T-cell (primary cell): ENCODE results near the gene SPZ1. TPM values are rescaled to one million over a fixed set of nuclear protein-coding genes. Genes with fewer than 3 reads are reported as not detected.
"Not testable (repeated sequence)": the region's sequence is repeated elsewhere in the genome, so short reads cannot be mapped to it uniquely, and the experiment has no call there.

Source experiments
- ATAC-seq, 4 experiments: fragments of 200-7000 bp in 3 of 4; fragments of 150-1000 bp in 1 of 4; cut with Tn5 transposase; replicated peaks in 1 of 4; 1 replicate in 3 of 4; 2 replicates in 1 of 4; pipeline ENCODE4 v1.10.0; 2021; ENCODE audit warnings: moderate library complexity in 3 of 4, mild to moderate bottlenecking in 2 of 4, moderate number of reproducible peaks in 1 of 4
- CTCF ChIA-PET, 2 donors: fragments of 300-600 bp; sonication (Branson Sonifier 250); formaldehyde crosslinking; loops; one replicate each; lab custom pipeline; 2022; ENCODE audit warnings: antibody characterized with exemption in 2 of 2; lab: Charles Lee
- POLR2A ChIA-PET, 2 donors: fragments of 300-600 bp; sonication (Branson Sonifier 250); formaldehyde crosslinking; loops; one replicate each; lab custom pipeline; 2022; ENCODE audit warnings: antibody characterized with exemption in 2 of 2; lab: Charles Lee
- DNase-seq, 35 experiments: peaks; one replicate each; pipeline versions ENCODE4 v3.0.0 to v3.0.0-alpha.2; 2013 to 2023
- H3K27ac ChIP-seq: one replicate; pipeline ENCODE4 v1.5.1; 2013; ENCODE audit warnings: low read length
- H3K27me3 ChIP-seq, 2 experiments: replicated peaks in 1 of 2; 1 replicate in 1 of 2; 2 replicates in 1 of 2; pipeline versions ENCODE4 v1.6.1 to v1.7.0; 2013; ENCODE audit warnings: low read length in 1 of 2, mixed read lengths in 1 of 2; ENCODE audit not compliant: control insufficient read depth in 2 of 2, insufficient read depth in 2 of 2; ENCODE audit errors: extremely low read depth in 1 of 2
- H3K36me3 ChIP-seq, 2 donors: 1 replicate in 1 of 2; 2 replicates in 1 of 2; pipeline versions ENCODE4 v1.6.1 to v1.7.0; 2013; ENCODE audit warnings: low read length in 1 of 2; ENCODE audit not compliant: control insufficient read depth in 2 of 2, insufficient read depth in 1 of 2; ENCODE audit errors: extremely low read depth in 1 of 2
- H3K4me1 ChIP-seq, 2 experiments: 1 replicate in 1 of 2; 2 replicates in 1 of 2; pipeline versions ENCODE4 v1.6.1 to v1.7.0; 2013; ENCODE audit warnings: low read length in 2 of 2, mixed read lengths in 1 of 2; ENCODE audit not compliant: insufficient read depth in 2 of 2, control insufficient read depth in 1 of 2; ENCODE audit errors: extremely low read depth in 1 of 2
- H3K4me3 ChIP-seq, 2 donors: 1 replicate in 1 of 2; 2 replicates in 1 of 2; pipeline versions ENCODE4 v1.5.1 to v1.7.0; 2013; ENCODE audit warnings: mild to moderate bottlenecking in 2 of 2, low read length in 1 of 2, moderate library complexity in 1 of 2; ENCODE audit not compliant: control insufficient read depth in 1 of 2; ENCODE audit errors: extremely low read depth in 1 of 2
- H3K9me3 ChIP-seq: 2 replicates; pipeline ENCODE4 v1.7.0; 2013
- H3K27ac Mint-ChIP-seq, 2 donors: one replicate each; pipeline ENCODE4 v1.8.0; 2020 to 2021; ENCODE audit warnings: mild to moderate bottlenecking in 2 of 2, mixed read lengths in 2 of 2
- H3K27me3 Mint-ChIP-seq, 2 donors: one replicate each; pipeline ENCODE4 v1.8.0; 2021 to 2022; ENCODE audit warnings: mixed read lengths in 2 of 2
- H3K36me3 Mint-ChIP-seq: one replicate; pipeline ENCODE4 v1.8.0; 2021; ENCODE audit warnings: mixed read lengths
- H3K4me1 Mint-ChIP-seq, 3 donors: one replicate each; pipeline ENCODE4 v1.8.0; 2020 to 2022; ENCODE audit warnings: mixed read lengths in 3 of 3, mild to moderate bottlenecking in 1 of 3
- H3K4me3 Mint-ChIP-seq, 3 donors: one replicate each; pipeline ENCODE4 v1.8.0; 2020 to 2022; ENCODE audit warnings: mild to moderate bottlenecking in 3 of 3, mixed read lengths in 3 of 3, moderate library complexity in 3 of 3
- H3K9me3 Mint-ChIP-seq, 3 donors: one replicate each; pipeline ENCODE4 v1.8.0; 2020 to 2022; ENCODE audit warnings: mixed read lengths in 3 of 3
- WGBS: methylation state at CpG from one replicate; pipeline ENCODE4 v1.1.5; 2013; ENCODE audit warnings: missing lambda C conversion rate; ENCODE audit not compliant: insufficient coverage; 5-methylcytosine and 5-hydroxymethylcytosine counted together
- total RNA-seq, 35 experiments: library from RNA in 6 of 35; stranded (reverse) in 6 of 35; fragments of 120-200 nt in 1 of 35; gene quantifications; one replicate each; pipeline versions ENCODE4 v1.2.1 to v1.2.4 and lab custom pipeline; 2013 to 2026

The SPZ1 gene, protein sequence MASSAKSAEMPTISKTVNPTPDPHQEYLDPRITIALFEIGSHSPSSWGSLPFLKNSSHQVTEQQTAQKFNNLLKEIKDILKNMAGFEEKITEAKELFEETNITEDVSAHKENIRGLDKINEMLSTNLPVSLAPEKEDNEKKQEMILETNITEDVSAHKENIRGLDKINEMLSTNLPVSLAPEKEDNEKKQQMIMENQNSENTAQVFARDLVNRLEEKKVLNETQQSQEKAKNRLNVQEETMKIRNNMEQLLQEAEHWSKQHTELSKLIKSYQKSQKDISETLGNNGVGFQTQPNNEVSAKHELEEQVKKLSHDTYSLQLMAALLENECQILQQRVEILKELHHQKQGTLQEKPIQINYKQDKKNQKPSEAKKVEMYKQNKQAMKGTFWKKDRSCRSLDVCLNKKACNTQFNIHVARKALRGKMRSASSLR
- total RNA-seq: not detected
- total RNA-seq (2013): not detected
- total RNA-seq (lab: John Stamatoyannopoulos, UW): 0 to 0.07 (median 0) reads per million in 29 experiments

DNA sequence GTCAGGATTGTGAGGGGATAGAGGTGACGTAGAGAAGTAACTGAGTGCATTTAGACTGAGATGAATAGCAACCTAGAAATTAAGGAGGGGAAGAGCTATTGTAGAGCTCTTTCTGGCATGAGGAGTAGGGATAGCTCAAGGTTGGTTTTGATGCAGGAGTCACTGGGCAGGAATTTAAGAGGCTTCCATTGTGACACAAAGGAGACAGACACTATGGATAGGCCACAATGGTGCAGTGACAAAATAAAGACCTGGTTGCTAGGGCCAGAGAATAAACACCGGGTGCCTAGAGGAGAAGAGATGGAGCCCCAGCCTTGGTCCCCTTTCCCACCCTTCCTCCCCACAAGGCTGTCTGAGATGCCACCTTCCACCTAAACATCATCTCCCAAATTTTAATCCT, at the start of gene SPZ1:
TSS of gene SPZ1 (plus strand) at position 301 of the 400 bp plus-strand sequence. CDS start 214 bp downstream, outside the sequence.
- Histone ChIP-seq H3K27ac (no peak within 1 kb of the TSS), H3K4me1 (no peaks in the 10 kb centered on the region), H3K9me3 (no peaks in the 10 kb centered on the region), H3K36me3 (no peaks in the 10 kb centered on the region), H3K4me3 (no peak within 1 kb of the TSS), H3K27me3 (peaks cover 0 to 9% of the 10 kb centered on the region in 2 experiments)
- ChIA-PET POLR2A (no interaction called here), CTCF (no interaction called here)
- no peak within 1 kb of the TSS for H3K4me3 Mint-ChIP-seq
- H3K36me3 Mint-ChIP-seq: no peaks in the 10 kb centered on the region
- no peaks in the 10 kb centered on the region for H3K9me3 Mint-ChIP-seq
- peaks cover 15 to 27% of the 10 kb centered on the region in 2 donors for H3K27me3 Mint-ChIP-seq
- no peak within 1 kb of the TSS for H3K27ac Mint-ChIP-seq
- H3K4me1 Mint-ChIP-seq: no peaks in the 10 kb centered on the region
- DNase-seq: no peak
- no peak for ATAC-seq
- 65% methylated on average over 2 of the region's 2 CpGs for WGBS

GRCh38 chr5:80270543-80270942, 49.3 kb upstream of the SPZ1 start:
- not testable (repeated sequence) for H3K27me3 Mint-ChIP-seq, H3K9me3 ChIP-seq, H3K9me3 Mint-ChIP-seq, H3K36me3 ChIP-seq, H3K36me3 Mint-ChIP-seq, H3K4me3 ChIP-seq, H3K27me3 ChIP-seq, DNase-seq
- WGBS: no CpG with 5 or more reads among the region's 2 CpGs
- ATAC-seq: peak in 3 of 4 experiments; percentile 14 to 30 (median 19)
- ChIA-PET POLR2A (interaction anchor here in 1 of 2 donors (0.6 kb wide), 2 partner anchors 37 to 118 kb away, joined by 5 to 6 read pairs; no protein-coding TSS in a partner anchor), CTCF (interaction anchor here (0.6 to 1.5 kb wide), 7 partner anchors 9 to 394 kb away, joined by 3 to 4 read pairs (median 3); partner anchors contain the start of gene SERINC5 (in 1 of the 2))
- Histone ChIP-seq H3K4me1 (peaks cover 31 to 44% of the 10 kb centered on the region in 2 experiments), H3K27ac (peak overlapping the region; percentile 75)
- peak overlapping the region in 2 of 3 donors; percentile 50 to 60 for H3K4me3 Mint-ChIP-seq
- H3K27ac Mint-ChIP-seq: peak overlapping the region; percentile 97 to 99
- H3K4me1 Mint-ChIP-seq: peaks cover 48 to 49% (median 48%) of the 10 kb centered on the region in 3 donors

DNA sequence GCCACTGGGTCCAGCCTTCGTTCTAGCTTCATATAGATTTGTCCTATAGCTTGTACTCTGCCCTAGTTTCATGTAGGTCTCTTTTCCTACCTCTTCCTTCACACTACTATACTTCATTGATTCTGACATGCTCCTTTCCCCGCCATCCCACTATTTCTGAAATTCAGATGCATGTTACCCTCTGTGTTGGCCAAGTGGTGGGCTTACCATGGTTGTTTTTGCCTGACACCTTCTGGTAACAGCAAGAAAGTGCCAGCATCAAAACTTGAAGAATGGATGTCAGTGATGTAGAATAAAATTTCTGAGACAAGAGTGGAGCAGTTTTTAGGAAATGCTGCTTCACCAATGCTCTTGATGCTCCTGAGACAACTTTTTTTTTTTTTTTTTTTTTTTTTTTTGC, 44.5 kb upstream of the SPZ1 start:
- H3K27ac Mint-ChIP-seq: no peak overlapping the region
- WGBS: 36% methylated on average over 1 of the region's 2 CpGs
- ATAC-seq (peak; percentile 64 to 81 (median 74)), DNase-seq (peak in 4 of 35 experiments; percentile 6 to 60 (median 26))
- no peaks in the 10 kb centered on the region for H3K36me3 ChIP-seq
- H3K36me3 Mint-ChIP-seq: no peaks in the 10 kb centered on the region
- H3K4me3 Mint-ChIP-seq: no peak overlapping the region
- no peaks in the 10 kb centered on the region for H3K9me3 Mint-ChIP-seq
- no peaks in the 10 kb centered on the region for H3K27me3 ChIP-seq
- H3K4me1 ChIP-seq: peaks cover 11 to 23% of the 10 kb centered on the region in 2 experiments
- POLR2A ChIA-PET: interaction anchor here in 1 of 2 donors (0.6 kb wide), 1 partner anchor 83 kb away, joined by 3 read pairs; no protein-coding TSS in a partner anchor
- H3K4me3 ChIP-seq: no peak overlapping the region
- H3K27me3 Mint-ChIP-seq: no peaks in the 10 kb centered on the region
- CTCF ChIA-PET: interaction anchor here (0.7 to 1.9 kb wide), 11 partner anchors 9 to 184 kb away, joined by 3 to 13 read pairs (median 3); no protein-coding TSS in a partner anchor
- H3K9me3 ChIP-seq: no peaks in the 10 kb centered on the region
- H3K4me1 Mint-ChIP-seq: peaks cover 19 to 23% (median 21%) of the 10 kb centered on the region in 3 donors
- no peak overlapping the region for H3K27ac ChIP-seq

DNA sequence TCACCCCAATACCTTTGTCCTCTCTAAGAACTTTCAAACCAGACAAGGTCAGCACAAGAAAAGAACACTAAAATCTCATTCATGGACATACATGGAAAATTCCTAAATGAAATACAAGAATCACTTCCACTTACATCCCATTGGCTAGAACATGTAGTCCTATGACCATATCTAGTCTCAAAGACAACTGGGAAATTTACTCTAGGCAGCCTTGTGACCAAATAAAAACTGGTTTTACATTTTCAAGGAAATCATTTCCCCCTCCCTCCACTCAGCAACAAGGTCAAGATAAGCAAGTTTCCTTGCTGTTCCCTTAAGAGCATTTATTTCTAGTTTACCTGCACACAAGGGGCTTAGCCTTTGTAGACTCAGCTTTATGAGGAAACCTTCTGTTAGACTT, 43.6 kb upstream of the SPZ1 start:
- peaks cover 8 to 14% of the 10 kb centered on the region in 2 experiments for H3K4me1 ChIP-seq
- no peaks in the 10 kb centered on the region for H3K36me3 Mint-ChIP-seq
- ChIA-PET CTCF (interaction anchor here (0.7 to 1.9 kb wide), 5 partner anchors 9 to 185 kb away, joined by 3 to 13 read pairs (median 4); no protein-coding TSS in a partner anchor), POLR2A (no interaction called here)
- no peaks in the 10 kb centered on the region for H3K9me3 ChIP-seq
- H3K27me3 Mint-ChIP-seq: no peaks in the 10 kb centered on the region
- H3K4me3 Mint-ChIP-seq: no peak overlapping the region
- H3K27ac ChIP-seq: no peak overlapping the region
- no peaks in the 10 kb centered on the region for H3K36me3 ChIP-seq
- no peak overlapping the region for H3K4me3 ChIP-seq
- H3K4me1 Mint-ChIP-seq: peaks cover 11 to 16% (median 14%) of the 10 kb centered on the region in 3 donors
- ATAC-seq (no peak), DNase-seq (no peak)
- H3K27me3 ChIP-seq: no peaks in the 10 kb centered on the region
- no peaks in the 10 kb centered on the region for H3K9me3 Mint-ChIP-seq
- peak overlapping the region in 1 of 2 donors; percentile 48 for H3K27ac Mint-ChIP-seq

GRCh38 chr5:80277191-80277590, 42.6 kb upstream of the SPZ1 start:
- ChIA-PET CTCF (interaction anchor here in 1 of 2 donors (0.6 to 1.2 kb wide), 3 partner anchors 73 to 186 kb away, joined by 3 read pairs; no protein-coding TSS in a partner anchor), POLR2A (interaction anchor here in 1 of 2 donors (0.6 kb wide), 1 partner anchor 84 kb away, joined by 6 read pairs; no protein-coding TSS in a partner anchor)
- Histone ChIP-seq H3K27ac (no peak overlapping the region), H3K27me3 (no peaks in the 10 kb centered on the region), H3K9me3 (no peaks in the 10 kb centered on the region), H3K36me3 (no peaks in the 10 kb centered on the region), H3K4me1 (peaks cover 4 to 9% of the 10 kb centered on the region in 2 experiments), H3K4me3 (no peak overlapping the region)
- Mint-ChIP-seq H3K27me3 (no peaks in the 10 kb centered on the region), H3K4me3 (no peak overlapping the region), H3K9me3 (no peaks in the 10 kb centered on the region), H3K36me3 (no peaks in the 10 kb centered on the region), H3K27ac (no peak overlapping the region), H3K4me1 (peaks cover 6 to 9% (median 7%) of the 10 kb centered on the region in 3 donors)
- ATAC-seq: no peak
- no CpG with 5 or more reads among the region's 2 CpGs for WGBS
- DNase-seq: no peak

GRCh38 chr5:80282054-80282453, 37.7 kb upstream of the SPZ1 start:
- Histone ChIP-seq H3K4me3 (no peak overlapping the region), H3K4me1 (peaks cover 7 to 9% of the 10 kb centered on the region in 2 experiments), H3K27me3 (no peaks in the 10 kb centered on the region), H3K27ac (no peak overlapping the region), H3K9me3 (no peaks in the 10 kb centered on the region), H3K36me3 (no peaks in the 10 kb centered on the region)
- ATAC-seq: no peak
- no peak for DNase-seq
- Mint-ChIP-seq H3K27ac (no peak overlapping the region), H3K9me3 (no peaks in the 10 kb centered on the region), H3K36me3 (no peaks in the 10 kb centered on the region), H3K27me3 (no peaks in the 10 kb centered on the region), H3K4me1 (peaks cover 9 to 29% (median 15%) of the 10 kb centered on the region in 3 donors), H3K4me3 (no peak overlapping the region)
- WGBS: 86% methylated on average over 2 of the region's 3 CpGs
- ChIA-PET POLR2A (no interaction called here), CTCF (no interaction called here)
